ENCODE data around the gene TNS3. TPM values are rescaled to one million over a fixed set of nuclear protein-coding genes. Genes with fewer than 3 reads are reported as not detected.

TNS3 gene
- total RNA-seq, 1 experiment from 2014 or later, result 533 TPM

GRCh38 chr7:47381134-47381495, 200.8 kb downstream of the TNS3 start:
- CTCF ChIA-PET, result no interaction called here
- peaks cover 98% of the 10 kb centered on the region for H3K4me1 ChIP-seq (ENCODE audit: control insufficient read depth, insufficient read depth, low read length)
- DNase-seq (ENCODE audit: low read depth, low spot score) (no peak), ATAC-seq (no peak)
- no peaks in the 10 kb centered on the region for H3K9me3 ChIP-seq (ENCODE audit: control insufficient read depth, insufficient read depth, low read depth, low read length)
- H3K4me3 ChIP-seq (ENCODE audit: low read depth in 2 of 2, low read length in 2 of 2), result no peak overlapping the region
- POLR2A ChIA-PET, result no interaction called here
- peaks cover 27% of the 10 kb centered on the region for H3K36me3 ChIP-seq (ENCODE audit: control insufficient read depth, insufficient read depth, low read length)
- BruUV-seq (replicated peaks), result TSS peak; percentile 1
- H3K27ac ChIP-seq (ENCODE audit: low read length), result peak overlapping the region; percentile 15
- TF ChIP-seq POLR2AphosphoS5 (IDR thresholded peaks at IDR 0.05; ENCODE audit: low read depth, low read length), result no peak
- no peak for TF ChIP-seq TCF7L2 (IDR thresholded peaks at IDR 0.05; ENCODE audit: low read depth, low read length)
- no peak for TF ChIP-seq REST (IDR thresholded peaks at IDR 0.05; ENCODE audit: insufficient read depth in 1 of 2, low read depth in 2 of 2, low read length in 1 of 2)
- TF ChIP-seq CTCF (IDR thresholded peaks at IDR 0.05), result no peak
- no peak for TF ChIP-seq SIN3A (IDR thresholded peaks at IDR 0.05; ENCODE audit: borderline replicate concordance, insufficient read depth, low read depth, low read length)
- in situ Hi-C loops (cut with HindIII; ENCODE audit: low pct_unique_long_range_greater_than_20kb, low sequenced_read_pairs), result no loop called here
- intact Hi-C loops (cut with micrococcal nuclease; ENCODE audit: unreplicated experiment), result no loop called here
- no peaks in the 10 kb centered on the region for H3K27me3 ChIP-seq (ENCODE audit: control insufficient read depth, insufficient read depth, low read length)

- in situ Hi-C loops (cut with HindIII; ENCODE audit: low pct_unique_long_range_greater_than_20kb, low sequenced_read_pairs), result no loop called here
- H3K4me3 ChIP-seq (ENCODE audit: low read depth in 2 of 2, low read length in 2 of 2), result no peak overlapping the region
- CTCF ChIA-PET, result no interaction called here
- ATAC-seq (peak; percentile 15), DNase-seq (ENCODE audit: low read depth, low spot score) (no peak)
- TF ChIP-seq TCF7L2 (IDR thresholded peaks at IDR 0.05; ENCODE audit: low read depth, low read length), result no peak
- TF ChIP-seq SIN3A (IDR thresholded peaks at IDR 0.05; ENCODE audit: borderline replicate concordance, insufficient read depth, low read depth, low read length), result no peak
- TF ChIP-seq REST (IDR thresholded peaks at IDR 0.05; ENCODE audit: insufficient read depth in 1 of 2, low read depth in 2 of 2, low read length in 1 of 2), result no peak
- no peak for TF ChIP-seq CTCF (IDR thresholded peaks at IDR 0.05)
- peak; percentile 25; the same call in 1 of the 2 replicates for TF ChIP-seq POLR2AphosphoS5 (IDR thresholded peaks at IDR 0.05; ENCODE audit: low read depth, low read length)
- BruUV-seq (replicated peaks), result no TSS peak
- H3K36me3 ChIP-seq (ENCODE audit: control insufficient read depth, insufficient read depth, low read length), result peaks cover 21% of the 10 kb centered on the region
- peaks cover 98% of the 10 kb centered on the region for H3K4me1 ChIP-seq (ENCODE audit: control insufficient read depth, insufficient read depth, low read length)
- H3K27ac ChIP-seq (ENCODE audit: low read length), result peak overlapping the region; percentile 55
- POLR2A ChIA-PET, result no interaction called here
- intact Hi-C loops (cut with micrococcal nuclease; ENCODE audit: unreplicated experiment), result no loop called here
- no peaks in the 10 kb centered on the region for H3K9me3 ChIP-seq (ENCODE audit: control insufficient read depth, insufficient read depth, low read depth, low read length)
- no peaks in the 10 kb centered on the region for H3K27me3 ChIP-seq (ENCODE audit: control insufficient read depth, insufficient read depth, low read length)
These were observed 201.4 kb downstream of the TNS3 start for GRCh38 chr7:47380325-47381133.
